ENCODE results near the gene QRFP. TPM values are rescaled to one million over a fixed set of nuclear protein-coding genes. Genes with fewer than 3 reads are reported as not detected.
A peak's percentile ranks its signal among the peaks of the same experiment; 100 is the strongest.

QRFP gene, protein sequence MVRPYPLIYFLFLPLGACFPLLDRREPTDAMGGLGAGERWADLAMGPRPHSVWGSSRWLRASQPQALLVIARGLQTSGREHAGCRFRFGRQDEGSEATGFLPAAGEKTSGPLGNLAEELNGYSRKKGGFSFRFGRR
- not detected for total RNA-seq

DNA sequence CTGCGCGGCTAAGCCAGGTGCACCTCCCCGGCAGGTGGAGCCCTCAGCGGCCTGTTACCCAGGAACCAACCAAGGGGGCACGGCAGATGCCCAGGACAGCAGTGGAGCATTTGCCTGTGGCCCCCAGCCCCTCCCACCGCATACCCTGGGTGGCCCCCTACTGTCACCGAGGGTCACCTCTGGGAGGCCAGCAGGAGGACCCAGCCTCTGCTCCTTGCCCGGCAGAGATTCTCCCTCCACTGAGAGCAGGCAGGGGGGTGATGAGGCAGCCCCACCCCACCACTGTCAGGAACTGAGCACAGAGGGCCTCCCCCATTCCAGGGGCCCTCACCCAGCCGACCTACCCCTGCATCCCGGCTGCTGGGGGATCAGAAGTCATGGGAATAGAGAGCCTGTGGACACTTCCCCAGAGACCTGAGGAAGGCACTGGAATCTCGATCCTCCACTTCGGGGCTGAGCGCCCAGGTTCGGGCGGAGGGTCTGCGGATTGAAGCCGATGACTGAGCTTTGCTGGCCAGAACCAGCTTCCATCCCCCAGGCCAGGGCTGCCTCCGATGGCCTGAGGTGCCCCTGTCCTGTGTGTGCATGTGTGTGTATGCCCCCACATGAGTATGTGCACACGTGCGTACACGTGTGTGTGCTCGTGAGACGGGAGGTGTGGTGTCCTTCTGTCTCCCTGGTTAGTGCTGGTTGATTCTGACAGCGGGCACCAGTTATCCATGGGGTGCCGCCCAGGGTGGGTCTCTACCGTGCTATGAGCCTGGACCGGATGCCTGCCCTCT lies at the start of gene QRFP:
TSS of gene QRFP (minus strand) at position 580 of the 782 bp plus-strand sequence. CDS start 2,974 bp downstream, outside the sequence.
- H3K9me3 Mint-ChIP-seq, result no peaks in the 10 kb centered on the region
- H3K27me3 Mint-ChIP-seq, result no peaks in the 10 kb centered on the region
- no peak for DNase-seq
- no peaks in the 10 kb centered on the region for H3K4me1 Mint-ChIP-seq
- no peak within 1 kb of the TSS for H3K4me3 Mint-ChIP-seq
- H3K36me3 Mint-ChIP-seq, result no peaks in the 10 kb centered on the region
- no peak within 1 kb of the TSS for H3K27ac Mint-ChIP-seq

DNA sequence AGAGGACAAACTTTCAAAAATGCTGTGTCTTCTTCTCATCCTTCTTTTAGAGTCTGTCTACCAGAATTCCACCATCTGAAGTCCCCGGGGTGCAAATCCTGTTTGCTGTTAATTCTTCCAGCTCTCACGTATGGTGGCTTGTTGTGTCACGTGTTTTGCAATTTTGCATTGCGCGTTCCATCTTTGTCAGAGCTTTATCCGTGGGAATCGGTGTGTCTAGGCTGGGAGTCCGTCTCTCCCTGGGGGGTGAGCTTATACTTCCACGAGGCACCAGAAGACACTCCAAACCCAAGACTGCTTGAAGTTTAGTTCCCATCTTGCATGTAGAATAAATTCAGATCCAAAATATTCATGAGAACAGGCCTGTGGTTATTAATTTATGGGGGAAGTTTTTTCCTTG lies 48.6 kb upstream of the QRFP start:
- DNase-seq, result no peak
- Mint-ChIP-seq H3K36me3 (no peaks in the 10 kb centered on the region), H3K27ac (no peak overlapping the region), H3K9me3 (peaks cover under 1% of the 10 kb centered on the region), H3K27me3 (peaks cover 65% of the 10 kb centered on the region), H3K4me1 (peaks cover 3% of the 10 kb centered on the region), H3K4me3 (no peak overlapping the region)

DNA sequence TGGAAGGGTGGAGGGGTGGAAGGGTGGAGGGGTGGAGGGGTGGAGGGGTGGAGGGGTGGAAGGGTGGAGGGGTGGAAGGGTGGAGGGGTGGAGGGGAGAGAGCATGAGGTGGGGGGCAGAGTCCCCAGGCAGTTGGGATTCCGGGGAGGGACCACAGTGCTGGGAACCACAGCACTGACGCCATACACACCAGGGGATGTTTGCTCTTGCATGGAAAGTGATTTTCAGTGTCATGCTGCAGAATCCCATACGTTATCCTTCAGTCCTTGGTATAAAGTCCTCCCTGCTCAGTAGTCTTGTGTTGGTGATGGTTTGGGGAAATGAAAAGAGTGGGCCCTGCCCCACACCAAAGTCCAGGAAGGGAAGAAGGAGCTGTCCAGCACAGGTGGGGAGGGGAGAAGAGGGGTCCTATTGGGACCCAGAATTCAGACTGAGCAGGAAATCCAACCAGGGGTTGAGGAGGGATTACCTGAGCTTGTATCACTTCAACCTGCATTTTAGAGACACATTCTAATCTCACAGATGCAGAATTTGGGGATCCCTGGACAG lies 48.0 kb upstream of the QRFP start:
- Mint-ChIP-seq H3K9me3 (no peaks in the 10 kb centered on the region), H3K27ac (no peak overlapping the region), H3K36me3 (no peaks in the 10 kb centered on the region), H3K27me3 (peaks cover 65% of the 10 kb centered on the region), H3K4me3 (no peak overlapping the region), H3K4me1 (peaks cover 3% of the 10 kb centered on the region)
- no peak for DNase-seq

DNA sequence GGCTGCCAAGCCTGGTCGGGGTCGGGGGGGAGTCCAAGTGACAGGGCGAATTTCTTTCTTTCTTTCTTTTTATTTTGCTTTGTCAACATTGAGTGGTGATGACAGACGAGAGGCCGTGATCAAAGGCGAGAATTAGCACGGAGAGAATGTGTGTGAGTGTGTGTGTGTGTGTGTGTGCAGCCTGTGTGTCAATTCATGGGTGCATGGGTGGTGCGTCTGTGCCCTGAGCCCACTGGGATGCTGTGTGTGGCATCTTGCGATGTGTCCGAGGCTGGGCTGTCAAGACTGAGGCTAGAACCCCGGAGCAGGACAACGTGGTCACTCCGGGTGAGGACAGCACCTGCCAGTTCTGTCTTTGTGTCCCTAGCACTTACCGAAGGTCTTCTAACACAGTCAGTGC lies 47.2 kb upstream of the QRFP start:
- H3K27me3 Mint-ChIP-seq, result peaks cover 63% of the 10 kb centered on the region
- H3K36me3 Mint-ChIP-seq, result no peaks in the 10 kb centered on the region
- no peak overlapping the region for H3K27ac Mint-ChIP-seq

DNA sequence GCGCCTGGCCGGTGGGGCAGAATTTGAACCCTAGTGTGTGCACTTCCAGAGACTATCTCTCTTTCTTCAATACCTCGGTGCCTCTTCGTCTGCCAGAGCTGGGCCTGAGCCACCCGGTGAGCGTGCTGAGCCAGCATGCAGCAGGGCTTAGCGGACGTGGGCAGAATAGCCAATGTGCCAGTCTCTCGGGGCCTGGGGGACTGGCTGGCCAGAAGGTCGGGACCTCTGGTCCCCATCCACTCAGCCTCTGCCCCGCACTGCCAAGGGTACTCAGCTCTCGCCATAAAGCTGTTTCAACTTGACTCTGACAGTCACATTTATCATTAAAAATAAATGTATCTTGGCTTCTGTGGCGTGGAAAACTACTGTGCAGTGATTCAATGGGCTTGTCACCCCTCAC lies 46.6 kb upstream of the QRFP start:
- no peak for DNase-seq
- H3K4me3 Mint-ChIP-seq, result no peak overlapping the region
- H3K4me1 Mint-ChIP-seq, result peaks cover 5% of the 10 kb centered on the region
- H3K27me3 Mint-ChIP-seq, result peaks cover 62% of the 10 kb centered on the region
- no peaks in the 10 kb centered on the region for H3K9me3 Mint-ChIP-seq
- H3K27ac Mint-ChIP-seq, result no peak overlapping the region
- no peaks in the 10 kb centered on the region for H3K36me3 Mint-ChIP-seq

More for the DNA sequence above, 47.2 kb upstream of the QRFP start:
- Mint-ChIP-seq H3K9me3 (no peaks in the 10 kb centered on the region), H3K4me3 (no peak overlapping the region), H3K4me1 (peaks cover 4% of the 10 kb centered on the region)
- DNase-seq, result no peak

DNA sequence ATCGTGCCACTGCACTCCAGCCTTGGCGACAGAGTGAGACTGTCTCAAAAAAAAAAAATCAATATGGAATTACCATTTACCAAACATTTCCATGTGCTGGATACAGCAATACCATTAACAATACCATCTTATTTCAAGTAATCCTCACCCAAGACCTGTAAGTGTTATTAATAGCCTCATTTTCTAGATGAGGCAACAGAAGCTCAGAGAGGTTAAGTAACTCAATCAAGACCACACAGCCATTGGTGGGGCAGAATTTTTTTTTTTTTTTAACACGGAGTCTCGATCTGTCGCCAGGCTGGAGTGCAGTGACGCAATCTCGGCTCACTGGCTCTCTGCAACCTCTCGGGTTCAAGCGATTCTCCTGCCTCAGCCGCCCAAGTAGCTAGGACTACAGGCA lies 46.1 kb upstream of the QRFP start:
- Mint-ChIP-seq H3K27me3 (peaks cover 64% of the 10 kb centered on the region), H3K27ac (no peak overlapping the region), H3K9me3 (no peaks in the 10 kb centered on the region), H3K4me3 (no peak overlapping the region), H3K36me3 (no peaks in the 10 kb centered on the region), H3K4me1 (peaks cover 5% of the 10 kb centered on the region)
- no peak for DNase-seq

DNA sequence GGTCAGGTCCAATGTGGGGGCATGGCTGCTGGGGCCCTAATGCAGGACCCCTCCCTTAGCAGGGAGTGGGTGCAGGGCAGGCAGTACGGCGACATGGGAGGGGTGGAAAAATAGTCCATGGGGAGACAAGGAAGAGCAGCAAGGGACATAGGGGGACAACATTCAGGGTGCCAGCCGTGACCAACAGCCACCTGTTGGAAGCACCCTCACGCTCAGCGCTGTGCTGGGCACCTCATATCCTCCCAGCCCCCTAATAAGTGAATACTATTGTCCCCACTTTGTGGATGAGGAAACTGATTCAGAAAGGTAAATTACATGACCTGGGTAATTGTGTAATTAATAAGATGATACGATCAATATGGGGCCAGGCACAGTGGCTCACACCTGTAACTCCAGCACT lies 45.5 kb upstream of the QRFP start:
- Mint-ChIP-seq H3K4me1 (peaks cover 5% of the 10 kb centered on the region), H3K4me3 (no peak overlapping the region), H3K27ac (no peak overlapping the region), H3K9me3 (no peaks in the 10 kb centered on the region), H3K27me3 (peaks cover 66% of the 10 kb centered on the region), H3K36me3 (no peaks in the 10 kb centered on the region)
- DNase-seq, result no peak

DNA sequence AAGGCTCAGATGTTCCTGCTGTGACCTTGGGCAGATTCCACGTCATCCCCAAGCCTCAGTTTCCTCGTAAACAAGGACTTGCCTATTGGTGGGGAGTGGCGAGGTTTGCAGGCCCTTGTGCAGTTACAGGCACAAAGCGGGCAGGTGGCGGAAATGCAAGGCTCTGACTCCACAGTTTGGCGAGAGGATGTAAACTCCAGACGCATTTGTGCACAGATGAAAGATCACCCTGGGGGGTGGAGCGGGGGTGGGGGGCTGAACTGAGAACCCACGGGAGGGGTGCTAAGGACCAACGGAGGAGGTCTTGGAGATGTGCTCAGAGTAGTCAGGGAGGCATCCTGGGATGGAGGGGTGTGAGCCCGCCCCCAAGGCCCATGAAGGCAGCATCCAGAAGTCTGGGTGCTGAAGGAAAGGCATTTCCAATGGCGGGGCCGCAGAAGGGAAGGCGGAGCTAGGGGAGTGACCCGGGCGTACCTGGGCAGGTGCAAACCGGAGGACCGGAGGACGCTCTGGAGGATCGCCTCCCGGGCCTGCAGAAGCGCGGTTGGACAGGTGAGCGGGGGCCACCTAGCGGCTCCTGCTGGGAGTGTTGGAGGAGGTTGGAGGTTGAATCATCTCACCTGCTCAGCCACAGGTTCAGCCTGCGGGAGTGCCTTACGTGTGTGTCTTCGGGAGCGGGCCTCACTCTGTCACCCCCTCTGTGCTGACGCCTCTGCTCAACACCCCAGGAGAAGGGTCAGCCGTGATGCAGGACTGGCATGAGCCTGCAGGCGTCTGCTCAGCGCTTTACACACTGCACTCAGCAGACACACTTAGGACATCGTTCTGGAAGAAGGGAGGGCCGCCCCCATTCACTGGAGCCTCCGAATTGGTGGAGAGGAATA lies 44.3 kb upstream of the QRFP start:
- peak; percentile 77 for DNase-seq
- no peaks in the 10 kb centered on the region for H3K36me3 Mint-ChIP-seq
- no peaks in the 10 kb centered on the region for H3K9me3 Mint-ChIP-seq
- H3K27me3 Mint-ChIP-seq, result peaks cover 74% of the 10 kb centered on the region
- peaks cover 5% of the 10 kb centered on the region for H3K4me1 Mint-ChIP-seq
- H3K27ac Mint-ChIP-seq, result no peak overlapping the region
- no peak overlapping the region for H3K4me3 Mint-ChIP-seq

DNA sequence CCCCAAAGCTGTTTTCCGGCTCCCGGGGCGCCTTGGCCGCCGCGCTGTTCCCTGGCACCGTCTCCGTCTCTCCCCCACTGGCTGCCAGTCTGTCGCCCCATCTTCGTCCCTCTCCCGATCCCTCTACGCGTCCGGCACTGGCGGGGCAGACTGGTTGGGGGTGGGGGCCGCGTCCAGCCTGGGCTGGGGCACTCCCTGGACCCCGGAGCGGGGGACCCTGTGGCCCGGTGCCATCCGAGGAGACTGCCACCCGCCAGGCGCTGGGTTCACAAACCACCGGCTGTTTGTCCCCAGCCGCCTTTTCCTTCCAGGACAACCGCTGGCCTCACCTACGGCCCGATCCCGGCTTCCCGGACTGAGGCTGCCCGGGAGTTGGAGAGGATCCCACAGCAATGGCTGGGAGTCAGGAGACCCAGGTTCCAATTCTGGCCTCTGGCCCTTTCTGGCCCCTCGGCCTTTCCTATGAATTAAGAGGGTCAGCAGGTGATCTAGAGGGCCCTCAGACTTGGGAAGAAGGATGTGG lies 43.5 kb upstream of the QRFP start:
- no peak overlapping the region for H3K27ac Mint-ChIP-seq
- no peaks in the 10 kb centered on the region for H3K36me3 Mint-ChIP-seq
- peaks cover 74% of the 10 kb centered on the region for H3K27me3 Mint-ChIP-seq
- DNase-seq, result no peak
- H3K4me1 Mint-ChIP-seq, result peaks cover 5% of the 10 kb centered on the region
- no peaks in the 10 kb centered on the region for H3K9me3 Mint-ChIP-seq
- H3K4me3 Mint-ChIP-seq, result no peak overlapping the region

DNA sequence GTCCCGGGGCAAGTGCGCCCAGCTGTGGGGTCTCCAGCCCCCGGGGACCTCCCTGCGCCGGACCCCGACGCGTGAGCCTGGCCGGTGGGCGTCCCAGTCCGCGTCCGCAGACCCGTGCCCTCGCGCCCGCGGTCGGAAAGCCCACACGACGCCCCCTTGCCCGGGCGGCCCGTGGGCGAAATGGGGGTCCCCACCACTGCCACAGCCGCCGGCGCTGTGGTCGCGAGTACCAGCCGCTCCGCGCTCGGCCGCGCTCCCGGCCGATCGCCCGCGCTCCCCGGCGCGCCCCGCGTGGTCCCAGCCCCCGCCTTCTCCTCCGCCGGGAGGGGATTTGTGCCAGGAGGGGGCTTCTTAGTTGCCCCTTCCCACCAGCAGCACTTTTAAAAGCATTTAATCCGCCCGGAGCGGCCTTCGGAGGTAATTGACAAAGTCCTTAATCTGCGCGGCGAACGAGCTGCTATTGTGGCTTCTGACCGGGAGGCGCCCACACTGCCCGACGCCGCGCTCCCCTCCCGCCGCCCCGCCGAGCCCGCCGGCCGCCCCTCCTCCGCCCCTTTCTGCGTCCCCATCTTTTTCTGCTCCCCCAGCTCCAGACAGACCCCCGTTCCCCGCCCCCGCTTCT lies 42.9 kb upstream of the QRFP start:
- Mint-ChIP-seq H3K4me3 (peak overlapping the region; percentile 32), H3K27ac (no peak overlapping the region), H3K36me3 (no peaks in the 10 kb centered on the region), H3K4me1 (peaks cover 5% of the 10 kb centered on the region), H3K9me3 (no peaks in the 10 kb centered on the region), H3K27me3 (peaks cover 74% of the 10 kb centered on the region)
- DNase-seq, result no peak

DNA sequence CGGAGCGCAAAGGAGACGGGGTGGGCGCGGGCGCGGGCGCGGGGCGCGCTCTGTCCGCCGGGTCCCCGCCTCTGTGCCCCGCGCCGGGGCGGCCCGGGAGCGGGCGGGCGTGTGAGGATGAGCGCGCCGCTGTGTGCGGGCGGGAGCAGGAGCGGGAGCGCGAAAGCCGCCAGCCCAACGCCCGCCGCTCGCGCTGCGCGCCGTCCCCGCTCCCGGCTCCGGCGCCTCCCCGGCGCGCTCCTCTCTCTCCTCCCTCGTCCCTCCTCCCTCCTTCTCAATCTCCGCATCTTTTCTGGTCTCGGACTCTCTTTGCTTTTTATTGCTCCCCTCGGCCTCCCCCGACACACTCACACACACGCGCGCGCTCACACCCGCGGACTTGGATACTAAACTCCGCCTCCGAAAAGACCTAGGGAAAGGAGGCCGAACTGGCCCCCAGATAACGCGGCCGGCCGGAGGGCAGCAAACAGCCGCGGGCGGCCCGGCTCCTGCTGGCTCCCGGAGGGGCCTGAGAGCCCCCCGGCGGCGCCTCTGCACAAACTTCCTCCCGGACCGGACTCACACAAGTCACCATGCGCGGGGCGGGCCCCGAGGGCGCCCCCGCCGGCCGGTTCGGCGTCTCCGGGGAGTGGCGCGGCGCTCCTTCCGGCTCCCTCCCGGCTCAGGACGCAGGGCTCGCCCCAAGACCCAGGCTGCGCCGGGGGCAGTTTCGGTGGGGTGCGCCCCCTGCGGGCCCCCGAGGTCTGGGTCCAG lies 42.2 kb upstream of the QRFP start, which contains the start of gene FIBCD1:
TSS of gene FIBCD1 (minus strand) at position 596 of the 753 bp plus-strand sequence. CDS start 640 bp downstream, outside the sequence.
- Mint-ChIP-seq H3K9me3 (no peaks in the 10 kb centered on the region), H3K36me3 (no peaks in the 10 kb centered on the region), H3K27ac (no peak within 1 kb of the TSS), H3K27me3 (peaks cover 79% of the 10 kb centered on the region), H3K4me3 (peak within 1 kb of the TSS; percentile 77), H3K4me1 (peaks cover 5% of the 10 kb centered on the region)
- peak; percentile 53 for DNase-seq

DNA sequence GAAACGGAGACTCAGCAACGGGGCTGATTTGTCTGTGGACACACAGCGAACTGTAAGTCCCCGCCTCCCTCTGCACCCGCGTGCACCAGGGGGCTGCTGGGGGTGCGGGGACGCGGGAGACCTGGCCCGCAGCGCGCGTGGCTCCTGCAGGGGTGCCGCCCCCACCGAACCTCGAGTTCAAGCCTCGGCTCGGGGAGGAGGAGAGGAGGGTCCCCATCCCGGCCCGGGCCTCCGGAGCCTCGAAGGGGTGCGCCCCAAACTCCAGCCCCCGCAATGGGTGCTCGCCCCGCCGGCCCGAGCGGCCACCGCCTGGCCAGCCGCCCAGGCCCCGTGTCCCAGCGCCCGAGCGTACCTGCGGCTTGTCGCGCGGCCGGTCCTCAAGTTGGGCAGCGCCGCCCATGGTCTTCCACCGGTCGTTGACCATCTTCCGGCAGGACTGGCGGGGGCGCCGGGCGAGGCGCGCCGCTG lies 41.6 kb upstream of the QRFP start:
- Mint-ChIP-seq H3K4me1 (peaks cover 5% of the 10 kb centered on the region), H3K27me3 (peaks cover 77% of the 10 kb centered on the region), H3K36me3 (no peaks in the 10 kb centered on the region), H3K9me3 (no peaks in the 10 kb centered on the region), H3K27ac (no peak overlapping the region), H3K4me3 (no peak overlapping the region)
- DNase-seq, result no peak

DNA sequence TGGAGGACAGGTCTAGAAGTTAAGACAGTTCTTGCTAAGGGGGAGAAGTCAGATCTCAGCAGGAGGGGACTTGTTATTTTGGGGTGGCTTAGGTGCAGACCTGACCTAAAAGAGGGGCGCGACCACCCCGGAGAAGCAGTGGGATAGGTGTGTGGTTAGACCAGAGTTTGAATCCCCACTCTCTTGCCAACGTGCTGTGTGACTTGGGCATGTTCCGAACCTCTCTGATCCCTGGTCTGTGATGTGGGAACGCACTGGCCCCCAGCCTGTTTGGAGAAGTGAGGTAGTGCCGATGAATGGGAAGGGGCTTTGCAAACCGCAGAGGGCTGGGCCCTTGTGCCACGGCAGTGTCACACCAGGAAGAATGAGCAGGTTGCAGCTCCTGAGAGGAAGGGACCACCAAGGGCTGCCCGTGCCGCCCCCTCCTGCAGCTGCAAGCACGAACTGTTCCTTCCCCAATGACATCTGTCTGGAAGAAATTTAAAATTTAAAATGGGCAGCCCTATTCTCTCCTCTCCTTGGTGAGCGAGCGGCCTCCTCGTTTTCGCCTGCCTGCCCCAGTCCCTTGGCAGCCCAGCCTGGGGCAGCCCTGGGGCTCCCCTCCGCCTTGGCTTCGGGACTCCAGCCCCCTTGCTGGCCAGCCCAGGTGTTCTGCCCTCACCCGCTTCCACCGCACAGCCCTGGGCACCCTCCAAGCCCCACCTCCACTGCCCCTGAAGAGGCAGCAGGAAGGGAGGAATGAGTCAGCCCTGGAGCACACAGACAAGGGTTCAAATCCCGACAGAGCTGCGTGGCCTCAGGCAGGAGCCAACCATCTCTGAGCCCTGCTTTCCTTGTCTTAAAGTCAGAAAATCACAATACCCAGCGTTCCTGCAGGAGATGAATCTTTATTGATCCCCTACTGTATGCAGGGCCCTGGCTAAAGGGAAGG lies 40.8 kb upstream of the QRFP start:
- H3K27ac Mint-ChIP-seq, result no peak overlapping the region
- no peaks in the 10 kb centered on the region for H3K9me3 Mint-ChIP-seq
- peaks cover 5% of the 10 kb centered on the region for H3K4me1 Mint-ChIP-seq
- H3K4me3 Mint-ChIP-seq, result no peak overlapping the region
- peaks cover 83% of the 10 kb centered on the region for H3K27me3 Mint-ChIP-seq
- no peaks in the 10 kb centered on the region for H3K36me3 Mint-ChIP-seq
- no peak for DNase-seq
